IMR-90 (cell line): ENCODE results near the gene GYS1.

ENCODE experiments used
- CEBPB ChIP-seq: IDR thresholded peaks from 2 replicates; pipeline ENCODE4 v1.6.1; 2012; ENCODE audit warnings: low read depth, low read length, improper control_type of control experiment
- POLR2A ChIP-seq: IDR thresholded peaks from 2 replicates; pipeline ENCODE4 v1.6.1; 2012; ENCODE audit warnings: mild to moderate bottlenecking, low read depth, low read length
- TF ChIP-seq, protein P1 (sequence below): conservative IDR thresholded peaks from 2 replicates; pipeline ENCODE4 v1.5.1; 2012; ENCODE audit warnings: mild to moderate bottlenecking, low read depth, low read length, improper control_type of control experiment

DNA sequence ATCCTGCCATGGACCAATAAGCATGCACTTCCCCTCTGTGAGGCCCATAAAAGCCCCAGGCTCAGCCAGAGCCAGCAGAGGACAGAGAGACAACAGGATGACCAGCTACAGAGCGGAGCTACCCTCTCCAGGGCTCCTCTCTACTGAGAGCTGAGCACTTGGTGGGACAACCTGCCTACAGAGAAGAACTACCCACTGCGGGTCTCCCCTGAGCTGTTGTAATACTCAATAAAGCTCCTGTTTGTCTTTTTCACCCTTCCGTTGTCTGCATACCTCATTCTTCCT is 45.9 kb downstream of the GYS1 start:
- no peak for TF ChIP-seq POLR2A
- TF ChIP-seq CEBPB, result no peak
- TF ChIP-seq, protein P1, sequence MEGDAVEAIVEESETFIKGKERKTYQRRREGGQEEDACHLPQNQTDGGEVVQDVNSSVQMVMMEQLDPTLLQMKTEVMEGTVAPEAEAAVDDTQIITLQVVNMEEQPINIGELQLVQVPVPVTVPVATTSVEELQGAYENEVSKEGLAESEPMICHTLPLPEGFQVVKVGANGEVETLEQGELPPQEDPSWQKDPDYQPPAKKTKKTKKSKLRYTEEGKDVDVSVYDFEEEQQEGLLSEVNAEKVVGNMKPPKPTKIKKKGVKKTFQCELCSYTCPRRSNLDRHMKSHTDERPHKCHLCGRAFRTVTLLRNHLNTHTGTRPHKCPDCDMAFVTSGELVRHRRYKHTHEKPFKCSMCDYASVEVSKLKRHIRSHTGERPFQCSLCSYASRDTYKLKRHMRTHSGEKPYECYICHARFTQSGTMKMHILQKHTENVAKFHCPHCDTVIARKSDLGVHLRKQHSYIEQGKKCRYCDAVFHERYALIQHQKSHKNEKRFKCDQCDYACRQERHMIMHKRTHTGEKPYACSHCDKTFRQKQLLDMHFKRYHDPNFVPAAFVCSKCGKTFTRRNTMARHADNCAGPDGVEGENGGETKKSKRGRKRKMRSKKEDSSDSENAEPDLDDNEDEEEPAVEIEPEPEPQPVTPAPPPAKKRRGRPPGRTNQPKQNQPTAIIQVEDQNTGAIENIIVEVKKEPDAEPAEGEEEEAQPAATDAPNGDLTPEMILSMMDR, result no peak
